ENCODE data around the gene SMTNL1.
"Not testable (repeated sequence)": the region's sequence is repeated elsewhere in the genome, so short reads cannot be mapped to it uniquely, and the experiment has no call there.

Gene SMTNL1

DNA sequence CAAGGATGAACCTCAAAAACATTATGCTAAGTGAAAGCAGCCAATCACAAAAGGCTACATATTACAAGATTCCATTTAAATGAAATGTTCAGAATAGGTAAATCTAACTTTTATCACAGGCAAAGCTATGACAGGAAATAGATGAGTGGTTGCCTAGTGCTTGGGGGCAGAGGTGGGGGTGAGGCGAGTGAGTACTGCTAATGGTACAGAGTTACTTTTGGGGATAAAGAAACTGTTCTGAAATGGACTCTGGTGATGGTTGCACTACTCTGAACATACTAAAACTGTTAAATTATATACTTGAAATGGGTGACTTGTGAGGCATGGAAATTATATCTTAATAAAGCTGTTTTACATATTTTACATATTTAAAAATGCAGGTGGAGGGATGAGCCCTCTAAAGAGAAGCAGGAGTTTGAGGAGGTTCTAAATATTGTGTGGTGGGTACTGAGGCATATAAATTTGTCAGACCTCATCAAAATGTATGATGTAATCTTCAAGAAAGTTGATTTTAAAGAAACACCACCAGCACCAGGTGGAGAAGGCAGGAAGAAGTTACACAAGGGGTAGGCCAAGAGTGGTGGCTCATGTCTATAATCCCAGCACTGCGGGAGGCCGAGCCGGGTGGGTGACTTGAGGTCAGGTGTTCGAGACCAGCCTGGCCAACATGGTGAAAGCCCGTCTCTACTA, 25.5 kb upstream of the SMTNL1 start:
- no peak for DNase-seq

DNA sequence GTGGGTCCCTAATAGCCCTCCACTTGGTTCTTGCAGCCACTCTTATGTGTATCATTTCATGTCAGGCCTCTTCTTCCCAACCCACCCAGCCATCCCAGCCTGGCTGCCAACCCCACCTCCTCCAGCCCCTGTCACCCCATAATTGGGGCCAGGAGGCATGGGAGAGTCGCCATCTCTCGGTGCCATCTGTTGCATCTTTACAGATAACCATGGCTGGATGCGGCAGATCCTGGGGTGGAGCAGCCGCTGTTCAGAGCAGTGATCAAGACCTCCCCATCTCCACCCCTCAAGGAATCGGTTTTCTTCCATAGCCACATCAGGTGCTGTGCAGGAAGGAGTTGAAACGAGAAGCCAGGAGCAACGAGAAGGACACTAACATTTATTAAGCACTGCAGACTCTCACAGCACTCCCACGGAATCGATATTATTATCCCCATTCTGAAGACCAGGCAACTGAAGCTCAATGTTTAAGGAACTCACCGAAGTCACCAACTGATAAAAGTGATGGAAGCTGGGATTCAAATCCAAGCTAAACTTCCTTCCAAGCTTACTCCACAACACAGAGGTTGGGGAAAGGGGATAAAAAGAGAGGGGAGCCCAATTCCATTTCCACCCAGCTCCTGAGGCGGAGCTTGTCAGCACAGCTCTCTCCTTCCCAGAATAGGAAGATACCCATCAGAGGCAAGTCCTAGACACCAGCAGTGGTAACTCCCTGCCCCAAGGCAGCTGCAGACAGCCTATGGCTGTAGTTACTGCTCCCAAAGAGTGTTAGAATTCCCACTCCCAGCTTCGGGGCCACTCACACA, 24.5 kb upstream of the SMTNL1 start:
- DNase-seq = no peak

DNA sequence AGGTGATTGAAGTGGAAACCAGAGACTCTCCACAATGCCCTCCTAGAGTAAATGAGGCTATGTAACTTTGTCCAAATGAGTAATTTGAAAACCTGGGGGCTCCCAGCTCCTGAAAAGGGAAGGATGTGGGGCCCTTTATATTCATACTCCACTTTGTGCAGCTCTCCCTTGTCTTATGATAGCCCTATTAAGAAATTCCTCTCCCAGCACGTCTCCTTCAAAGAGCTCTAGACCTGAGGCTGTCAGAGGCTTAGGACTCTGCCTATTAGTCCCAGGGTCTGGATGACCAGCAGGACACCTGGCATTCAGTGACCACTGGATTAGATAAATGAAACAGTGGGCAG, 24.0 kb upstream of the SMTNL1 start:
- DNase-seq = no peak

DNA sequence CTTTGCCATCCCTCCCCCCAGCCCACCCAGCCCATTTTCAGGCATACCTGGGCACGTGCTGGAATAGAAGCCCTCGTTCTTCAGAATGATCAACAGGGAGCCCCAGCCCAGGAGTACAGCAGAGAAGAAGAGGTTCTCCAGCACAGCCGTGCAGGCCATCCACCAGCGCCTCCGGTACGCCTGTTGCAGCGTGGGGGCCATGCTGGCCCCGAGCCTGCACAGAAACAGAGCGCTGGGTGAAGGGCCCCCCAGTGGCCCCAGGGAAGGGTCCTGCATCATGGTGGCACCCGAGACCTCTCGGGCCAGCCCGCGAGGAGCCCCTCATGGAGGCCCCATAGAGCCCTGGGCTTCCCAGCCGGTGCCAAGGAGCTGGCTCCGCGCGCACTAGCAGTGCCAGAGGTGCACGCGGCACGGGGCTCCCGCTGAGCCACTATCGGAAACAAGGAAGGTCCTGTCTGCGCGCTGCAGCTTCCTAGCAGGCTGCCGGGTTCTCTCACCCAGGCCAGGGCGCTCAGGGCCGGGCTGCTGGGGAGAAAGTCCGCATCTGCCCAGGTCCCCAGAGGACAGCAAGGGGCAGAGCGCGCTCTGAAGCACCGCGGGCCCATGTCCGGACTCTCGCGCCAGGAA, 23.4 kb upstream of the SMTNL1 start:
- peak; percentile 49 for DNase-seq

DNA sequence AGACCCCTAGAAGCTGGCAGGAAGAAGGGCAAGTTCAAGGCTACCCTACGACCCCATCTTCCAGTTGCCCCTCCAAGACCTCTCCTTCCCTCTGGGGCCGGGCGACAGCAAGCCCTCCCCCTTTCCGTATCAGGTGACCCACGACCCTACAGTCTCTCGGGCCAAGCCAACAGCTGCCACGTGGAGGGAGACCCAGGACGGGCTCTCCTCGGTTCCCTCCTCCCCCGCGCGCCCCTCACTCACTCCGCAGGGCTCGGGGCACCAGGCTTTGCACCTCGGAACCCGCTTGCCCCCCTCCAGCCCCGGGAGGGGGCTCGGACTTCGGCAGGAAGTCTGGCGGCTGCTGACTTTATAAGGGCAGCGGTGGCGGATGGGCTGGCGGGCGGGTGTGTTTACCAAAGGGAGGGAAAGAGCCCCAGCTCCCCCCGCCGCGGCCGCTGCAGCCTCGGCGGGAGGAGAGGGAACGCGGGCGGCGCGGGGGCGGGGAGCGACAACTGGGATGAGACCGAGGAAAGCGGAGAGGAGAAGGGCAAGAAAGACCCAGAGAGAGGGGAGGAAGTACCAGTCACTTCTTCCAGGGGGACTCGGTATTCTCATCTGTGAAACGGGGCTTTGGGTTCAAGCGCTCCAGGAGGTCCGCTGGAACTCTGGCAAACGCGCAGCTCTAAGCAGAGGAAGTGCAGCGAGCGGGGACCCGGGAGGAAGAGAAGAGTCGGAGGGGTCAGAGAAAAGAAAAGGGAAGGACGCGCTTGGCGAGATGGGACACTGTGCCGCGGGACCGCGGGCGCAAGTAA, 22.7 kb upstream of the SMTNL1 start:
- peak; percentile 62 for DNase-seq

DNA sequence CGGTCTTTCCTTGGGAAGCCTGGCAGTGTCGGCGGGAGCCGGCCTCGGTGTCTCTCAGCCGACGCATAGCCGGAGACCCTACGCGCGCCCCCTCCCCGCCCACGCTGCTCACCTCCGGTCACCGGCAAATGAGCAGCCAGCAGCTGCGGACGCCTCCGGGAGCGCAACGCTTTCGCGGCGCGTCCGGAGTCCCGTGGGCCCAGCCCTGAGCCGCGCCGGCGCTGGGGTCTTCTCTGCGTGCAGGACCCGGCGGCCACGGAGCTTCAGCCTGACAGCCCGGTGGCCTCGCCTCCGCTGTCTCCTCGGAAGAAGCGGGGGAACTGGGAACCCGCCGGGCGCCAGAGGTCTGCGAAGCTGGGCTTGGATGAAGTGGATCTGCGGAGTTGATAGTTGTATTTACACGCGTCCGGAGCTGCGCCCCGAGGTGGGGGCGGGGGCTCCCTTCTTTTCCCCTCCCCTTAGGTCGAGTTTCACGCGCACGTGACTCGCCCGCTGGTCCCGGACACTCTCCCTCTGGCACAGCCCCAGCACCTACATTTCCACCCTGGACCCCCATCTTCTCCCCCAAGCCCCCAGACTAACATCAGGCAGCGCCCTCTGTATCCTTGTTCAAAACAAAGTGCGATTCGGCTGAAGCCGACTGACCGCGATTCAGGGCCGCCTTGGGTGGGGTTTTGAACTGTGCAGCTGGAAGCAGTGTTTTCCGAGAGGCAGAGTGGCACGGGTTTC, 21.9 kb upstream of the SMTNL1 start, which contains the start of gene SLC43A1:
Gene SLC43A1, minus strand, starts transcription at position 371 of the 729 bp plus-strand sequence. CDS start 1,591 bp downstream, outside the sequence.
- peak; percentile 71 for DNase-seq

DNA sequence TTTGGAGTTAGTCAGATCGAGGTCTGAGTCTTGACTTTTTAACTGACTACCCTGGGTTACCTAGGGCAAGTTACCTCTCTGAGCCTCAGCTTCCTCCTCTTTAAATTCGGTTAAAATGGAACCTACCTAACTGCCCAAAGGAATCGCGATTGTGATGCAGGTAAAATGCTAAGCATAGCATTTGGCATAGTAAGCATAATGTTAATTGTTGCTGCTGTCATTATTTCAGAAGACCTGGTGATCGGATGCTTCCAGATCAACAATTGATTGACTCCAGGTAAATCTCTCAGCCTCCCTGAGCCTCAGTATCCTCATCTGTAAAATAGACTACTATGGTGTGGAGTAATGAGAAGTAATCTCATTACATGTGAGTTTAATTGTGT, 21.3 kb upstream of the SMTNL1 start:
- no peak for DNase-seq

DNA sequence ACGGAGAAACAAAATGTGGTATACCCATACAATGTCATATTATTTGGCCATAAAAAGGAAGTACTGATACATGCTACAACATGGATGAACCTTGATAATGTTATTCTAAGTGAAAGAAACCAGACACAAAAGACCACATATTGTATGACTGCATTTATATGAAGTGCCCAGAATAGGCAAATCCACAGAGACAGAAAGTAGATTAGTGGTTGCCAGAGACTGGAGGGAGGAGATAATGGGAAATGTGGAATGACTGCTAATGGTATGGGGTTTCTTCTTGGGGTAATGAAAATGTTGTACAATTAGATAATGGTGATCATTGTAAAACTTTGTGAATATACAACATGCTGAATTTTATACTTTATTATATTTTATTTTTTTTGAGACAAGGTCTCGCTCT, 16.3 kb upstream of the SMTNL1 start:
- DNase-seq = no peak

DNA sequence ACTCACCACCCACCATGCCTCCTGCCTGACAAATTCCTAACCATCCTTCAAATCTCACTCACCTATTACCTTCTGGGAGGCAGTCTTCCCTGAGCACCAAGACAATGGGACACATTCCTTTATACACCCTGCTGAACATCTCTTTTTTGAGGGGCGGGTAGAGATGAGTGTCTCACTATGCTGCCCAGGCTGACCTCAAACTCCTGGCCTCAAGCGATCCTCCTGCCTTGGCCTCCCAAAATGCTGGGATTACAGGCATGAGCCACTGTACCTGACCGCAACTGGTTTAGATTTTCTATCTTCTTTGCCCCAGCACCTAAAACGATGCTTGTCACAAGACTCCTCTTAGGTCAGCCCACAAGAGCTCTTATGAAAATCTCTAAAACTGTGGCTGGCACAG, 14.0 kb upstream of the SMTNL1 start:
- DNase-seq = no peak

DNA sequence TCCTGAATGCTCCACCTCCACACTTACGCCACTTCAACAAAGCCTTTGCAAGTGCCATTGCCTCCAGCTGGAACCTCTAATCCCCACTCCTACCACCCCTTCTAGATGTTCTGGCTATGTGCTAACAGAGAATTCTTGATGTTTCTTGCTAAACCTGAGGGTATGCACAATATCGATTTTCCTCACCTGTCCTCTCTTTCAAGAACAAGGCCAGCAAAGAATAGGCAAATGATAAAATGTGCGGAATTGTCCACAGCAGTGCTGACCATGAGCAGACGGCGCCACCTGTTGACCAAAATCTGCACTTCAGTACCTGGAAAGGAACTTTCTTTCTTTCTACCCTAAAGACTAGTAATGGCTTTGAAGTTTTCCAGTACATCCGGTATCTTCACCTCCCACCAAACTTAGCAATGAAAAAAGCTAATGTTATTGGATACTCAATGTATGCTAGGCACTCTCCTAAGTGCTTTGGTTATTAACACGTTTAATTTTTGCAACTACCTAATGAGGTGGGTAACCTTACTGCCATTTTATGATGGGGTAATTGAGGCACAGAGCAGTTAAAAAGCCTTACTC, 10.3 kb upstream of the SMTNL1 start:
- peak; percentile 73 for DNase-seq

DNA sequence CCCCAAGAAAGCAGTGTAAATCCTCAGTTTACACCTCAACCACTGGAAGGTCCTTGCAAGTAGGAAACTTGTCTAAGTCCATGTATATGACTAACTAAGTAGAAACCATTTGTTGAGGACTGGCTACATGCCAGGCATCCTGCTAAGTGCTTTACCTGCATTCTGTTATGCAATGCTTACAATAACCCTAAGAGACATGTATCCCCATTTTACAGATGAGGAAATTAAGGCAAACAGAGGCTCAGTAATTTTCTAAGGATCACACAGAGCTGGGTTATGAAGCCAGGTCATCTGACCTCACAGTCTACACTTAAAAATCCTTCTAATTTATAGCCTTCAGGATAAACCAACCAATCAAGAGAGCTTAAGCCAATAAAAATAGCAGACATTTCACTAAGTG, 8.4 kb upstream of the SMTNL1 start:
- no peak for DNase-seq

DNA sequence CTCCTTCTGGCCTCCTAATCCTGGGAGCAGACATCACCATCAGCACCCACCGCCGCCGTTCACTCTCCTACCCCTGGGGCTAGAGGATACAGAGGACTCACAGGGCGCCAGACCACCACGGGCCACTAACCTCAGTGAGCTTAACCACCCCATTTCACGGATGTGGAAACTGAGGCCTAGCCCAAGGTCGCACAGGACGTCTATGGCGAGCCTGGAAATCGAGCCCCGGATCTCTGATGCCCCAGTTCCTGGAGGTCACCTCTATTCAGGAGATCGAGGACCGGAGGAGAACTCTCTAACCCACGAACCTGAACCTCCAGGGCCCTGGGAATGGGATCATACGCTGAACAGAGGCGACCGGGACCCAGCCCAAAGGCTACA, 7.2 kb upstream of the SMTNL1 start:
- no peak for DNase-seq

DNA sequence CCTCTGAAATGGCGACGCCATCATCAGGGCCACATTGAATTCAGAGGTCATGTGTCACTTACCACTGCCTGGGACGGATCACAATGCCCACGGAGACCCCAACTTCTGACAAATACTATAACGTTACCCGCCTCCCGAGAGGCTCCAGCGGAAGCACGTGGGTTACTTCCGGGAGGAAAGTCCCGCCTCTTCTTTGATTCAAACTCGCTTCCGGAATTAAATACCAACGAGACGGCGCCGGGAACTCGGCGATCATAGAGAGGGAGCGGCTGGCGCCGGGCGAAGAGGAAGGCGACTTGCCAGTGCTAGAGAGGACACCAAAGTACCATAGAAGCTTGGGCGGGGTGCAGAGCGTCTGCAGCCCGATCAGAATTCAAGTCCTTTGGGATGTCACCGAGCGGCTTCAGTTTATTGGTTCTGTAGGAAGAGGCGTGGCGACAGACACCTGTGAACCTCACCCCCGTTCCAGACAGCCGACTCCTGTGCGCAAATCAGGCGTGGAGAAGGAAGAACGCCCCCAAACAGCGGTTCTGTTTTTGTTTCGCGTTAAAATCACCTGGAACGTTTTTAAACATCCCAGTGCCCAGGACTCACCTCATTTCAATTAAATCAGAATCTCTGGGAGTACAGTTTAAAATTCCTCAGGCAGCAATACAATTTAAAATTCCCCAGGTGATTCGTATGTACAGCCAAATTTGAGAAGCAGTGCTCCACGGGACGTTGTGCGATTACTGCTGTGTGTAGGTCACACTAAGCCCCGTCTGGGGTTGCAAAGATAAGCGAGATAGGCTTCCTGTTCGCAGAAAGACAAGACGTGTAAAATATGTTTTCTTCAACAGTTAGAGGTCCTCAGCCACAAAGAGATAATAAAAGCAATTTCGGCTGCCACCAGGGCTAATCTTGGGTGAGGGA, 6.5 kb upstream of the SMTNL1 start, which contains the start of gene TIMM10:
Gene TIMM10, minus strand, starts transcription at position 159 of the 912 bp plus-strand sequence. CDS start 565 bp downstream, outside the sequence.
- DNase-seq = peak; percentile 96

DNA sequence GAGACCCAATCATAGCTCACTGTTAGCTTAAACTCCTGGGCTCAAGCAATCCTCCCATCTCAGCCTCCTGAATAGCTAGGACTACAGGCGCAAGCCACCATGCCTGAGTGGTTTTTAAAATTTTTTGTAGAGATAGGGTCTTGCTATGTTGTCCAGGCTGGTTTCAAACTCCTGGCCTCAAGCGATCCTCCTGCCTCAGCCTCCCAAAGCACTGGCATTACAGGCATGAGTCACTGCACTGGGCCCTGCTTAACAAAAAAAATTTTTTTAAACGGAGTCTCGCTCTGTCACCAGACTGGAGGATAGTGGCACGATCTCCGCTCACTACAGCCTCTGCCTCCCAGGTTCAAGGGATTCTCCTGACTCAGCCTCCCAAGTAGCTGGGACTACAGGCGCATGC, 2.9 kb upstream of the SMTNL1 start:
- not testable (repeated sequence) for DNase-seq

DNA sequence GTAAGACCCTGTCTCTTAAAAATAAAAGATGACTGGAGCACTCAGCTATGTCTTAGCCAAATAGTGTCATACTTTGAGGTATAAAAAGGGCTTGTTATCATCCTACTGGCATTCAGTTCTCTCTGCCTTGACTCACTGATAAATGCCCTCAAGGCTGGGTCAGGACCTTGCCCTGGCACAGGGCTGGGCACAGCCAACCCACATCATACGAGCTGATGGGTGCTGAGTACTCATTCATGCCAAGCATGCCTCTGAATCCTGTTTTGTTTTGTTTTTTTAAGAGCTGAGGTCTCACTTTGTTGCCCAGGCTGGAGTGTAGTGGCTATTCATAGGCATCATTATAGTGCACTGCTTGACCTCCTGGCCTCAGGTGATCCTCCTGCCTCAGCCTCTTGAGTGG, 1.9 kb downstream of the SMTNL1 start:
- no peak for DNase-seq

DNA sequence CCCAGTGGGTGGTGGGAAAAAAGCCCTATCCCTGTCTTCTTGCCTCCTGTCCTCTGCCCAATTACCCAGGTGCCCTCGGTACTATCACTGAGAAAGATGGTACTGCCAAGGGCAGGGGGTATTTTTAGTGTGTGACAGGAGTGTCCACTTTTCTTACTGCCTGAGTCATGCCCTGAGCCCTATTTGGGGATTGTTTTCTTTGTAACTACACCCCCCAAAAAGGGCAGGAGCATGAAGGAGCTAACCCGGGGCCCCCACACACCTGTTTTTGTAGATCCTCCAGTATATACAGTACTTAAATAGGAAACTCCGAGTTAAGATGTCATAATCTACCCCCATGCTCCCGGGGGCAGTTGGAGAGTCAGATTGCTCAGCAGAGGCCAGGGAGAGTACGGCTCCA, 3.8 kb downstream of the SMTNL1 start:
- no peak for DNase-seq

DNA sequence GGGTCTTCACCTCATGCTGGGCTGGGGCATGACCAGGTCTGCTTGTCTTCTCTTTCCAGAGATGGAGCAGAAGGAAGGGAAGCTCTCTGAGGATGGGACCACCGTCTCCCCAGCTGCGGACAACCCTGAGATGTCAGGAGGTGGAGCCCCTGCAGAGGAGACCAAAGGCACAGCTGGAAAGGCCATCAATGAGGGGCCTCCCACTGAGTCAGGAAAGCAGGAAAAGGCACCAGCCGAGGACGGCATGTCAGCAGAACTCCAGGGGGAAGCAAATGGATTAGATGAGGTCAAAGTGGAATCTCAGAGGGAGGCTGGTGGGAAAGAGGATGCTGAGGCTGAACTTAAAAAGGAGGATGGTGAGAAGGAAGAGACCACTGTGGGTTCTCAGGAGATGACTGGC, 5.2 kb downstream of the SMTNL1 start:
- DNase-seq = no peak

DNA sequence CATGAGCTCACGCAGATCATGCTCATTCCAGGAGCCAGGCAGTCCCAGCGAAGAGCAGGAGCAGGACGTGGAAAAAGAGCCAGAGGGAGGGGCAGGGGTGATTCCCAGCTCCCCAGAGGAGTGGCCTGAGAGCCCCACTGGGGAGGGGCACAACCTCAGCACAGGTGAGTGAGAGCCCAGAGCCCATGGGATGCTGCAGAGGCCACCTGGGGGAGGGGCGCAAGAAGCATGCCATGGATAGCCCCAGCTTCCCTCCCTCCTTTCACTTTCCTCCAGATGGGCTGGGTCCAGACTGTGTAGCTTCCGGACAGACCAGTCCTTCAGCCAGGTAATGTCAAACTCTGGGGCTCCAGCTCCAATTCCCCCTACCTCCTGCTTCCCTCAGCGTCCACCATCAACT, 6.2 kb downstream of the SMTNL1 start:
- DNase-seq = no peak

DNA sequence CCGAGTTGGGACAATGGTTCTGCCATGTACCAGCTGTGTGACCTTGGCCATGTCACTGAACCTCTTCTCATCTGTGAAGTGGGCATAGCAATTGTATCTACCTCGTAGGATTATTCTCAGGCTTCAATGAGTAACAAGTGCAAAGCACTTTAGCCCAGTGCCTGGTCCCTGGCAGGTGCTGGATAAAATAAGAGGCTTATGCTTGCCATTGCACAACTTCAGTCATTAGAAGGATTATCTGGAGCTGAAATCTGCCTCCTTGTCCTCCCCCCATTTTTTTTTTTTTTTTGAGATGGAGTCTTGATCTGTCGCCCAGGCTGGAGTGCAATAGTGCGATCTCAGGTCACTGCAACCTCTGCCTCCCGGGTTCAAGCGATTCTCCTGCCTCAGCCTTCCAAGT, 7.2 kb downstream of the SMTNL1 start:
- no peak for DNase-seq

DNA sequence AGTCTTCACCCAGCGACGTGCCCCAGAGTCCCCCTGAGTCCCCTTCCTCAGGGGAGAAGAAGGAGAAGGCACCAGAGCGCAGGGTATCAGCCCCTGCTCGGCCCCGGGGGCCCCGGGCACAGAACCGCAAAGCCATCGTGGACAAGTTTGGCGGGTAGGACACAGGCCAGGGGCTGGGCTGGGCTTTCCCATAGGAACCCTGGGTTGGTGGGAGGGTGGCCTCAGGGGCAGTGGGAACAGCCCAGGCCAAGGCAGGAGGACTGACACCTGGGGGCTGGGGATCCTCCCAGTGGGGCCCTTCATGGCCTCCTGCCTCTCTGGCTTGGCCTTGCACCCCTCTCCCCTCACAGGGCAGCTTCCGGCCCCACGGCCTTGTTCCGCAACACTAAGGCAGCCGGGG, 8.5 kb downstream of the SMTNL1 start:
- no peak for DNase-seq

DNA sequence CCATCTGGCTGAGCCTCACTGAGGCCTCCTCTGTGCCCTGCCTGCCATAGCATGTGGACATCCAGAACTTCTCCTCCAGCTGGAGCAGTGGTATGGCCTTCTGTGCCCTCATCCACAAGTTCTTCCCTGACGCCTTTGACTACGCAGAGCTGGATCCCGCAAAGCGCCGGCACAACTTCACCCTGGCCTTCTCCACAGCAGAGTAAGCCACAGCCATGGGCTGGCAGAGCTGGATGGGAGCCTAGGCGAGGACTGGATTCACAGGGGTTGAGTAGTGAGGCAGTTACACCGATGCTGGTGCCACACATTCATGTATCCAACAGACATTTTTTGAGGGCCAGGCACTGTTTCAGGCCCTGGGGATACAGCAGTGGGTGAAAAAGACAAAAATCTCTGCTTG, 9.1 kb downstream of the SMTNL1 start:
- no peak for DNase-seq

All from femur (tissue), 1 donor.